ENCODE results near the gene EFNA2.
A peak's percentile ranks its signal among the peaks of the same experiment; 100 is the strongest.
"Not testable (repeated sequence)": the region's sequence is repeated elsewhere in the genome, so short reads cannot be mapped to it uniquely, and the experiment has no call there.

The EFNA2 gene

GRCh38 chr19:1315470-1316166 is 29.9 kb downstream of the EFNA2 start:
- peak in 2 of 4 experiments; percentile 9 to 28 for DNase-seq (ENCODE audit: low read depth in 4 of 4, low spot score in 1 of 4)

- no peak for DNase-seq (ENCODE audit: low read depth in 4 of 4, low spot score in 1 of 4)
Observed at GRCh38 chr19:1316466-1316865, 30.8 kb downstream of the EFNA2 start.

- DNase-seq (ENCODE audit: low read depth in 4 of 4, low spot score in 1 of 4) = no peak
Observed at GRCh38 chr19:1317274-1318003, 31.8 kb downstream of the EFNA2 start.

- DNase-seq (ENCODE audit: low read depth in 4 of 4, low spot score in 1 of 4) = no peak
Observed at GRCh38 chr19:1318678-1319471, 33.2 kb downstream of the EFNA2 start.

- DNase-seq (ENCODE audit: low read depth in 4 of 4, low spot score in 1 of 4) = not testable (repeated sequence)
Observed at GRCh38 chr19:1320282-1320650, 34.6 kb downstream of the EFNA2 start.

GRCh38 chr19:1321539-1321938 is 35.9 kb downstream of the EFNA2 start:
- no peak for DNase-seq (ENCODE audit: low read depth in 4 of 4, low spot score in 1 of 4)

- DNase-seq (ENCODE audit: low read depth in 4 of 4, low spot score in 1 of 4) = no peak
Observed at GRCh38 chr19:1322198-1322981, 36.7 kb downstream of the EFNA2 start.

- DNase-seq (ENCODE audit: low read depth in 4 of 4, low spot score in 1 of 4) = no peak
Observed at GRCh38 chr19:1324249-1324805, 38.7 kb downstream of the EFNA2 start.

- peak in 2 of 4 experiments; percentile 6 to 14 for DNase-seq (ENCODE audit: low read depth in 4 of 4, low spot score in 1 of 4)
Observed at GRCh38 chr19:1324806-1325567, 39.3 kb downstream of the EFNA2 start.

- DNase-seq (ENCODE audit: low read depth in 4 of 4, low spot score in 1 of 4) = no peak
Observed at GRCh38 chr19:1325568-1326294, 40.1 kb downstream of the EFNA2 start.

- no peak for DNase-seq (ENCODE audit: low read depth in 4 of 4, low spot score in 1 of 4)
Observed at GRCh38 chr19:1327125-1327524, 41.5 kb downstream of the EFNA2 start.

- DNase-seq (ENCODE audit: low read depth in 4 of 4, low spot score in 1 of 4) = not testable (repeated sequence)
Observed at GRCh38 chr19:1332208-1332607, 46.5 kb downstream of the EFNA2 start.

GRCh38 chr19:1336079-1336684 is 50.5 kb downstream of the EFNA2 start:
- no peak for DNase-seq (ENCODE audit: low read depth in 4 of 4, low spot score in 1 of 4)

GRCh38 chr19:1340681-1341469 is 55.2 kb downstream of the EFNA2 start:
- no peak for DNase-seq (ENCODE audit: low read depth in 4 of 4, low spot score in 1 of 4)

- DNase-seq (ENCODE audit: low read depth in 4 of 4, low spot score in 1 of 4) = no peak
Observed at GRCh38 chr19:1343041-1343440, 57.4 kb downstream of the EFNA2 start.

GRCh38 chr19:1349211-1349610 is 63.5 kb downstream of the EFNA2 start:
- DNase-seq (ENCODE audit: low read depth in 4 of 4, low spot score in 1 of 4) = no peak

GRCh38 chr19:1350867-1351266 is 65.2 kb downstream of the EFNA2 start:
- DNase-seq (ENCODE audit: low read depth in 4 of 4, low spot score in 1 of 4) = no peak
